GM12892 (cell line): ENCODE data around the gene RNF213.

ENCODE experiments used
- POLR2A ChIP-seq: IDR thresholded peaks from 2 replicates; pipeline ENCODE4 v1.6.1; 2011; ENCODE audit warnings: low read depth, low read length, control low read depth
- POLR2AphosphoS5 ChIP-seq: IDR thresholded peaks from 2 replicates; pipeline ENCODE4 v1.6.1; 2011; ENCODE audit warnings: low read depth, low read length, control low read depth

GRCh38 chr17:80445726-80446110 lies 185.1 kb downstream of the RNF213 start:
- TF ChIP-seq POLR2A (no peak), POLR2AphosphoS5 (no peak)
